ENCODE data around the gene TPPP3. TPM values are rescaled to one million over a fixed set of nuclear protein-coding genes. Genes with fewer than 3 reads are reported as not detected.

The TPPP3 gene
- total RNA-seq, 1 experiment from 2014 or later = 0.39 TPM

GRCh38 chr16:67441271-67441753, 48.0 kb upstream of the TPPP3 start:
- no peak overlapping the region for H3K4me3 Mint-ChIP-seq (ENCODE audit: unreplicated experiment)
- peaks cover 16% of the 10 kb centered on the region for H3K36me3 Mint-ChIP-seq (ENCODE audit: insufficient read depth, unreplicated experiment)
- H3K27ac Mint-ChIP-seq (ENCODE audit: unreplicated experiment) = no peak overlapping the region
- H3K4me3 ChIP-seq (ENCODE audit: low read depth, low read length) = no peak overlapping the region
- no peaks in the 10 kb centered on the region for H3K4me1 ChIP-seq
- H3K9me3 ChIP-seq = no peaks in the 10 kb centered on the region
- no TSS peak for BruUV-seq (replicated peaks)
- intact Hi-C loops (cut with micrococcal nuclease; ENCODE audit: unreplicated experiment) = no loop called here
- POLR2A ChIA-PET = no interaction called here
- CTCF ChIA-PET = no interaction called here
- no peak for TF ChIP-seq CTCF (IDR thresholded peaks at IDR 0.05; ENCODE audit: insufficient read depth in 1 of 2, low read depth in 1 of 2, low read length in 1 of 2, severe bottlenecking in 1 of 2, unreplicated experiment in 1 of 2)
- DNase-seq = no peak
- H3K9me3 Mint-ChIP-seq (ENCODE audit: unreplicated experiment) = no peaks in the 10 kb centered on the region
- H3K27me3 ChIP-seq (replicated peaks; ENCODE audit: control insufficient read depth, insufficient read depth, low read length) = no peaks in the 10 kb centered on the region
- H3K36me3 ChIP-seq (ENCODE audit: control insufficient read depth, insufficient read depth, low read length) = peaks cover 7% of the 10 kb centered on the region
- no peaks in the 10 kb centered on the region for H3K4me1 Mint-ChIP-seq (ENCODE audit: low read depth, unreplicated experiment)
- no peaks in the 10 kb centered on the region for H3K27me3 Mint-ChIP-seq (ENCODE audit: insufficient read depth, unreplicated experiment)

- Mint-ChIP-seq H3K9me3 (ENCODE audit: unreplicated experiment) (no peaks in the 10 kb centered on the region), H3K27ac (ENCODE audit: unreplicated experiment) (no peak overlapping the region), H3K4me1 (ENCODE audit: low read depth, unreplicated experiment) (no peaks in the 10 kb centered on the region), H3K4me3 (ENCODE audit: unreplicated experiment) (no peak overlapping the region), H3K27me3 (ENCODE audit: insufficient read depth, unreplicated experiment) (no peaks in the 10 kb centered on the region), H3K36me3 (ENCODE audit: insufficient read depth, unreplicated experiment) (peaks cover 16% of the 10 kb centered on the region)
- H3K4me1 ChIP-seq = no peaks in the 10 kb centered on the region
- no peaks in the 10 kb centered on the region for H3K27me3 ChIP-seq (replicated peaks; ENCODE audit: control insufficient read depth, insufficient read depth, low read length)
- BruUV-seq (replicated peaks) = no TSS peak
- POLR2A ChIA-PET = no interaction called here
- H3K4me3 ChIP-seq (ENCODE audit: low read depth, low read length) = no peak overlapping the region
- no peak for TF ChIP-seq CTCF (IDR thresholded peaks at IDR 0.05; ENCODE audit: insufficient read depth in 1 of 2, low read depth in 1 of 2, low read length in 1 of 2, severe bottlenecking in 1 of 2, unreplicated experiment in 1 of 2)
- peaks cover 5% of the 10 kb centered on the region for H3K36me3 ChIP-seq (ENCODE audit: control insufficient read depth, insufficient read depth, low read length)
- CTCF ChIA-PET = interaction anchor here (1.0 kb wide), 1 partner anchor 11 kb away, joined by 4 read pairs; no protein-coding TSS in a partner anchor
- intact Hi-C loops (cut with micrococcal nuclease; ENCODE audit: unreplicated experiment) = no loop called here
- H3K9me3 ChIP-seq = no peaks in the 10 kb centered on the region
- DNase-seq = no peak
Observed at GRCh38 chr16:67438824-67439393, 45.6 kb upstream of the TPPP3 start.

GRCh38 chr16:67438098-67438791, 44.9 kb upstream of the TPPP3 start:
- peaks cover 5% of the 10 kb centered on the region for H3K36me3 ChIP-seq (ENCODE audit: control insufficient read depth, insufficient read depth, low read length)
- H3K9me3 Mint-ChIP-seq (ENCODE audit: unreplicated experiment) = no peaks in the 10 kb centered on the region
- CTCF ChIA-PET = interaction anchor here (1.0 kb wide), 1 partner anchor 10 kb away, joined by 4 read pairs; no protein-coding TSS in a partner anchor

More at GRCh38 chr16:67438098-67438791, 44.9 kb upstream of the TPPP3 start:
- no peaks in the 10 kb centered on the region for H3K4me1 Mint-ChIP-seq (ENCODE audit: low read depth, unreplicated experiment)
- H3K27me3 ChIP-seq (replicated peaks; ENCODE audit: control insufficient read depth, insufficient read depth, low read length) = no peaks in the 10 kb centered on the region
- H3K27me3 Mint-ChIP-seq (ENCODE audit: insufficient read depth, unreplicated experiment) = no peaks in the 10 kb centered on the region
- H3K4me3 ChIP-seq (ENCODE audit: low read depth, low read length) = no peak overlapping the region
- H3K27ac Mint-ChIP-seq (ENCODE audit: unreplicated experiment) = no peak overlapping the region
- no peaks in the 10 kb centered on the region for H3K4me1 ChIP-seq
- TSS peak; percentile 89 for BruUV-seq (replicated peaks)
- peaks cover 16% of the 10 kb centered on the region for H3K36me3 Mint-ChIP-seq (ENCODE audit: insufficient read depth, unreplicated experiment)
- intact Hi-C loops (cut with micrococcal nuclease; ENCODE audit: unreplicated experiment) = no loop called here
- no peak for DNase-seq
- no peak for TF ChIP-seq CTCF (IDR thresholded peaks at IDR 0.05; ENCODE audit: insufficient read depth in 1 of 2, low read depth in 1 of 2, low read length in 1 of 2, severe bottlenecking in 1 of 2, unreplicated experiment in 1 of 2)
- no peak overlapping the region for H3K4me3 Mint-ChIP-seq (ENCODE audit: unreplicated experiment)
- POLR2A ChIA-PET = no interaction called here
- no peaks in the 10 kb centered on the region for H3K9me3 ChIP-seq

Measured in Caco-2 (cell line).